Stimulated activated CD8-positive, alpha-beta memory T cell treated with anti-CD3 and anti-CD28 coated beads, Interleukin-4, amount 100 ng/mL, for 48 hours (primary cell): ENCODE results near the gene DNAJC2.
"Not testable (repeated sequence)": the region's sequence is repeated elsewhere in the genome, so short reads cannot be mapped to it uniquely, and the experiment has no call there.

ENCODE experiments used
- DNase-seq: peaks from one replicate; pipeline ENCODE4 v3.0.0-alpha.2; 2020

Gene DNAJC2

DNA sequence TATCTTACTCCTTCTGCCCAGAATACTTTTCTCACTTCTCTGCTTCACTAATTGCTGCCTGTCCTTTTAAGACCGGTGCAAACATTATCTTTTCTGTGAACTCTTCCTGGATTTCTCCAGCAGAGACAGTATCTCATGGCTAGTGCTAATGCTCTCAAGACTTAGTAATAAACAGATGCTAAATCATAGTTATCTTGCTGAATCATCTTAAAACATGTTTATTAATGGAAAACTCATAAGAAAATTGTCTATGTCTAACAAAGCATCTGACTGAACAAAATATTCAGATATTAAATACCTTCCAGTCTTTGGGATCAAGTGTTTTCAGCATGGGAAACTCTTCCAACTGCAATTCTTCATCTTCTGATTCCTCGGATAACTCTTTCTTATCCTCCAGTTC is 3.1 kb downstream of the DNAJC2 start:
- DNase-seq, result no peak

DNA sequence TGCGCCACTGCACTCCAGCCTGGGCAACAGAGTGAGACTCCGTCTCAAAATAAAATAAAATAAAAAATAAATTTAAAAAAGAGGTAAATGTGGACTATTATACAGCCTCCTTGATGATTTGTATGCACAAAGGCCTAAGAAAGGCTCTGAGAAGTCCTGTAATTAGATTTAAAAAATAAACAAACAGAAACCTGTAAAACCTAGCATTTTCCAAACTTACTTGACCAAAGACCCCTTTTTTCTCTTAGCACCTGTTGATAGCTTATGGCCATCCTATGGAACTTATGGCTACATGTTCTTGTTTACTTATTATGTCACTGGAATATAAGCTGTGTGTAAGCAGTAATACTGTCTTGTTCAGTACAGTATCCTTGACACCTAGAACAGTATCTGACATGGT is 5.7 kb downstream of the DNAJC2 start:
- no peak for DNase-seq

DNA sequence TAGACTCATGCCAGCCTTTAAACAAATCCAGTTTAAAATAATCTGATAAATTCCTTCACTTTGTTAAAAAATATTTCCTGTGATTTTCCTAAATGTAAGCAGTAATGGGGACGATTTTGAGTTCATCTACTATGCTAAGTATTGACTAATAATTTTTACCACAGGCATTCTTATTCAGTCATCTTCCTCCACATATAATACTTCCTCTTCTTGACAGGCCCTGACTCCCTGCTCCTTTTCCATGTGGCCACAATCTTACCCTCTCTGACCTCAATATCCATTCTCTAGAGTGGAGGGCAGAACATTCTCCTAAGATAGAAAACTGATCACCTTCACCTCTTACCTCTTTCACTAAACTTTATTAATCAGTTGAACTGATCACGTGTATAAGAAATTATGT is 7.8 kb downstream of the DNAJC2 start:
- no peak for DNase-seq

DNA sequence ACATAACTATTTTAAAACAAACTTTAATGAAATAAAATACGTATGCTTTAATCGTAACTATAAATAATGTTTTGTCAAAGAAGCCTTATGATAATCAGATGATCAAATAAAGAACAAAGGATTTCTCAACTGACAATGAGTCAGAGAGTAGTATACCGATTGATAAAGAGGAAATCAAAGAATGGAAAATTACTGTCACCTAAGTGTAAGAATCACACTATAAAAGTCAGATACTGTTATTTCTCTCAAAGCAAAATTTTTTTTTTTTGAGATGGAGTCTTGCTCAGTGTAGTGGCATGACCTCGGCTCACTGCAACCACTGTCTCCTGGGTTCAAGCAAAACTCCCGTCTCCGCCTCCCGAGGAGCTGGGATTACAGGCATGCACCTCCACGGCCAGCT is 18.8 kb downstream of the DNAJC2 start:
- no peak for DNase-seq

DNA sequence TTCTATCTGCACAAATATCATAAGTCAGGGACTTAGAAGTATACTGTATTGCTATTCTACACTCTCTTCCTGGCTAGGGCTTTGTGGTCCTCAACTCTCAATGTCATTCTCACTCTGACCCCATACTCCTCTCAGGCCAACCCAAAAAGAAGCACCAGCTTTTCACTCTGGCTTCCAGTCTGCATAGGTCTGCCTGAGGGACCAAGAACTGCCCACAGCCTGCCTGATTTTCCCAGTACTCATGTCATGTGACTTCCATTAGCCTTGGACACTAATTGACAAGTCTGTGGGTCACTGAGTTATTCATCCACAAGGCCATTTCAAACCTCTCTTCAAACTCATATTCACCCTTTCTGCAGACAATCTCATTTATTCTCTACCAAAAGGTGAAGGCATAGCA is 27.6 kb downstream of the DNAJC2 start:
- no peak for DNase-seq

DNA sequence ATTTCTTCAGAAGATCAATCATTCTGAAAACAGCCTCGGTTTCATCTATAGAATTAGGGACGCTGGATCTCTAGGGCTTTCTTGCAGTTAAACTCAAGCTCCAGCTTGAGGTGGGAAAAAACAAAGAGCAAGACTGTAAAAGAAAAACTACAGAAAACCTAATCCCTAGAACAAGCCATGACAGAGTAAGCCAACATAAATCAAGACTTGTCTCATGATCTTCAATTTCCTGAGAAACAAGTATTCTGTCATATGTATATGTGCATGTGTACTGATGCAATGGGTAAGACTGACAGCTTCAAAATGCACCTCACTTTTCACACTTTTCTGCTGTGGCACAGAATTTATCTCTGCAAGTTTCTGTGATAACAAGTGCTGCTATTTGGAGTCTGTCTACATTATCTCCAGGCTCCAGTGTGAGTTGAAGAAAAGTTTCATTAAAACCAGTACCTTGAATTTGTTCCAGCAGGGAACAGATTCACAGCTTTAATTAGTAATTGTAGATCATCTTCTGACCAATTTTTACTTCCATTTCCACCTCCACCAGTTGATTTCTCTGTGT is 28.1 kb downstream of the DNAJC2 start:
- no peak for DNase-seq

DNA sequence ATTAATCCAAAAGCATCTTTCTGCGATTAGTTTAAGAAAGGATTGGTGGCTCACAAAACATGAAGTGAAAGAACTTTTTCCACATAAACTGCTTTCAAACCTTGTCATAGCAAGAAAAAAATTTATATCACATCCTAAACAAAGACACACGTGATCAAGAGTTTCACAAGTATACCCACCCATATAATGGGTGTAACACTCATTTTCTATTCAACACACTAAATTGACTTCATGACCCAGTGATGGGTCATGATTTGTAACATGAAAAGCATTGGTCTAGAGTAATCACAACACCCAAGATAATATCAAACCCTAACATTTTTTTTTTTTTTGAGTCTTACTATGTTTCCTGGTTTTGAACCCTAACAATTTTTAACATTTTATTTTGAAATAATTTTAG is 29.7 kb downstream of the DNAJC2 start:
- DNase-seq, result no peak

DNA sequence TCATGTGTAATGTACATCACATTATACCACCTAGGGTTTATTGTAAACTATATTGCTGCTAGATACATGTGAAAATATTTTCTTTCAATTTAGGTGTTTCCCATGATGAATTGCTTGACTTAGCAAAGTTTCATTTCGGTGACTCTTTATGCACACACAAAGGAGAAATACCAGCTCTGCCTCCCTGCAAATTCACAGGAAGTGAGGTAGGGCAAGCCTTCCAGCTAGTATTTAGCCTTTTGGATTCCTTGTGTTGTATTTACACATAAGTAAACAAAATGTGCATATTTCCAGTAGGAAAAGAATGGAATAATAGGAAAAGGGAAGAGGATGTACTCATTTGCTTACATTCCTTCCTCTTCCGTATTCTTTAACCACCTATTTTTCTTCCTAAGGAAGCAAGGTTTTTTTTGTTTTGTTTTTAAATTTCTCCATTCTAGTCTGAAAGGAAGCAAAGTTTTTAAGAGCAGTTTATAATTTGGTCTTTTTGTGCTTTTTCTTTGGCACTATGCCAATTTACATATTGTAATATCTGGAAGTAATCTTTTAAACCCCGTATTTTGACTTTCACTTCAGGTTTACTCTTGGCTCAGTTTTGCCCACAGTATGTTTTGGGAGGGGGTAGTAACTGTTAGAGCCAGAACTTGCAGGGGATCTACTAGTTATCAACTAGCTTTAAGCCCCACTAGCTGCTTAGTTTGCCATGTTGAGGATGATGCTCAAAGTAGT is 36.9 kb downstream of the DNAJC2 start:
- DNase-seq, result no peak

DNA sequence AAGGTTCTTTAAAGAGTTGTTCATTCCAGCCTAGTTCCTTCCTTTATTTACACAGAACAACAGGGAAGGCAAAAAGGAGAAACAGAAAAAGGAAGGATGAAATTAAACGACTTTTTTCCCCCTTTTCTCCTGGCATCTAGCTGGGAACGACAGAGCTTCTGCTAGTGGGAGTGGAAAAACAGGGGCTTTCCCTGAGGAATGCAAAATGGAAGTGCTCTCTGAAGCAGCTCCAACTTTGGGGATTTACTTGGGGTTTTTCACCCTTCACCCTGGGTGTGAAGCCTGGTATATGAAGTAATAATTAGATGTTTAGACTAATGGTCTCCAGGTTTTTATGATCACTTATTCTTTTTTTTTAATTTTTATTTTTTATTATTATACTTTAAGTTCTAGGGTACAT is 43.1 kb downstream of the DNAJC2 start:
- DNase-seq, result no peak

DNA sequence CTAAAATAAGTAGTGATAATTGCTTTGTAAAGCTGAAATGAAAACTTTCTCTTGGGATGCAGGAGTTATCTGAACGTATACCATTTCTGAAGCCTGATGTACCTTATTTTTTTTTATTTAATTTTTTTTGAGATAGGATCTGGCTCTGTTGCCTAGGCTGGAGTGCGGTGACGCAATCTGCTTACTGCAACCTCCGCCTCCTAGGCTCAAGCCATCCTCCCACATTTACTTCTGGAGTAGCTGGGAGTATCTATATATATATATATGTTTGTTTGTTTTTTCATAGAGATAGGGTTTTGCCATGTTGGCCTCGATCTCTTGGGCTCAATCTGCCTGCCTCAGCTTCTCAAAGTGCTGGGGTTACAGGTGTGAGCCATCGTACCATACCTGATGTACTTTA is 44.9 kb downstream of the DNAJC2 start:
- DNase-seq, result no peak

DNA sequence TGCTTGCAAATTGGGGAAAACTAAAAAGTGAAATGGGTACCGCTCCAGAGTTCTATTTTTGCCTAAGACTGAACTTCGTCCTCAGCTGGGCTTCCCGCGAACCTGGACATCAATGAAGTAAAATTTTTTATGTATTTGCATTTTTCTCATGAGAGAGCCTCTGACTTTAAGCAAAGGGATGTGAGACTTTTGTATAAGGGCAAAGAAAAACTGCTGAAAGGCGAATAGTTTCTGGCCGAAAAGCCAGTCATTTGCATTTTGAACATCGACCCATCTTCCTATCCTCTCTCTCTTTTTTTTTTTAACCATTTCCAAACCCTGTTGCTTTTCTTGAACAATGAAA is 46.8 kb downstream of the DNAJC2 start:
- no peak for DNase-seq

DNA sequence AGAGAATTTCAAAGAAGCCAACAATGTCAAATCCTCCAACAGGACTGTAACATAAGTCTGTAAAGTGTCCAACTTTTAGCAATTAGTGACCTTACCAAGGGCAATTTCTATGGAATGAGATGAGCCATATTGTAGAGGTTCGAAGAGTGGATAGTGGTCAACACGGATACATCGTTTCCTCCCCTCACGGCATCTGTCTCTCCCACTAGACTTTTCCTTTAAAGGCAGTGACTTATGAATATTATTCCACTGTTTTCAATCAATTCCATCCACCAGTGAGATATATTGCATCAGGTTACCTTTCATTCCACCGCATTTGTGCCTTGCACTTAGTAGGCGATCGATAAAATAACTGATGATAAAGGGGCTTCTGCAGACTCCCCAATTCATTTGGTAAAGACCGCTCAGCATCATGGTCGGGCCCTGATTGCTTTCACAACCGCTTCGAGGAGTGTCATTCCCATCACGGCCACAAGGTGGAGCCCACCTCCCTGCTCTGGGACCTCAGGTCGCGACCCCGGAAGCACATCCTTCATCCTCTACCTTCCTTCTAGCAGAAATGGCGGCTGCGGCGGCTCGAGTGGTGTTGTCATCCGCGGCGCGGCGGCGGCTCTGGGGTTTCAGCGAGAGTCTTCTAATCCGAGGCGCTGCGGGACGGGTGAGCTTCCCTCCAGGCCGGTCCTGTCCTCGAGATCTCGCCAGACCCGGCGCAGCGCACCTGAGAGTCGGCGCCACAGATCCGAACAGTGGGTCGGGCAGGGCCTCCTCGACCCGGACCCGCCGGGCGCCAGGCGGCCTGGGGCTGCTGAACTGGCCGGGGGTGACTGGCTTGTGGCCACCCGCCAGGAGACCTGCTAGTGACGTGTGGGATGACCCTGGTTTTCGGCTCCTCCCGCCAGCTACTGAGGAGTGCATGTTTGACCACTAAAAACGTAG is 47.4 kb downstream of the DNAJC2 start, which contains the start of gene PMPCB:
PMPCB (plus strand) TSS at position 535 of the 936 bp plus-strand sequence; CDS start at position 560, 25 bp downstream.
- DNase-seq, result peak; percentile 98

DNA sequence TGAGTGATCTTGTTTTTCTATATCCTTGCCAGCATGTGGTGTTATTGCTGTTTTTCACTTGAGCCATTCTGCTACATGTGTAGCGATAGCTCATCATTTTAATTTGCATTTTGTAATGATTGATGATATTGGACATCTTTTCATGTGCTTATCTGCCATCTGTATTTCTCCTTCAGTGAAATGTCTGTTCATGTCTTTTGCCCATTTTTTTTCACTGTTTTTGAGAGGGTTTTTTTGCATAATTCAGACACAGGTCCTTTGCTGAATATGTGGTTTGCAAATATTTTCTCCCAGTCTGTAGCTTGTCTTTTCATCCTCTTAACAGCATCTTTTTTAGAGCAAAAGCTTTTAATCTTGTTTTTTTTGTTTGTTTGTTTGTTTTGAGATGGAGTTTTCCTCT is 51.0 kb downstream of the DNAJC2 start:
- no peak for DNase-seq

DNA sequence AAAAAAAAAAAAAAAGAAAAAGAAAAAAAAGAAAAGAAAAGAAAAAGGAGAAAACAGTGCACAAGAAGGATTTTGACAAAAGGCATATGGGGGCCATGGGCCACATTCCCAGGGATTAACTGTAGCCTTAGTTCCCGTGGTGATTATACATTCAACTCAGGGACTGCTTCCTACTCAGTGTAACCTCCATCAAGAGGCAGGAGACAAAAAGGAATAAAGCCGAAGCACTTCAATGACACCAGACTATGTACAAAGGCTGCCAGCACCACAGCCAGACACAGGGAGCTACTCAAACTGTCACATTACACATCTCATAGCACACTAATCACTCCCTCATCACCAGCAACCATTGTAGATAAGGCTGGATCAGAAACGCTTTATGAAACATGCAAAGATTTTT is 52.4 kb downstream of the DNAJC2 start:
- no peak for DNase-seq

DNA sequence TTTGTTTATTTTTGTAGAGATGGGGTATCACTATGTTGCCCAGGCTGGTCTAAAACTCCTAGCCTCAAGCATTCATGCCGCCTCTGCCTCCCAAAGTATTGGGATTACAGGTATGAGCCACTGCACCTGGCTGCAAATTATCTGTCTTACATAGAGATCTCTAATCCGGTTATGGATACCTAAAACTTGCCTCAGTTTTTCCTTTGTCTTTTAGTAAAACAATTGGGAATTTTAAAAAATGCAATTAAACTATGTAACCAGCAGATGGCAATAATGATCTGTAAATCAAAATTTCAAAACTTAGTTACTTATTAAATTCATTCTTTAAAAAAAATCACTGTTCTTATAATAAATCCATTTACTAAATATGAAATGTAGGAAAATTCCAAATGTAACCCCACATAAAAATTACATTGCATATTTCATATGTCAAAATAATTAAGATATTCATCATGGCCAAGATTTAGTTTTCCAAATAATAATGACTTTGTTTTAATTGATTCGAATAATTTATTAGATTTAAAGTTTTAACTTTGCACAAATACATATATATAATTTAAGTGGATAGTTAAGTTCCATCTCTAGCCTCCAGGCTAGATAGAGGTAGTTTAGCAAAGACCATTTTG is 61.7 kb downstream of the DNAJC2 start:
- not testable (repeated sequence) for DNase-seq

DNA sequence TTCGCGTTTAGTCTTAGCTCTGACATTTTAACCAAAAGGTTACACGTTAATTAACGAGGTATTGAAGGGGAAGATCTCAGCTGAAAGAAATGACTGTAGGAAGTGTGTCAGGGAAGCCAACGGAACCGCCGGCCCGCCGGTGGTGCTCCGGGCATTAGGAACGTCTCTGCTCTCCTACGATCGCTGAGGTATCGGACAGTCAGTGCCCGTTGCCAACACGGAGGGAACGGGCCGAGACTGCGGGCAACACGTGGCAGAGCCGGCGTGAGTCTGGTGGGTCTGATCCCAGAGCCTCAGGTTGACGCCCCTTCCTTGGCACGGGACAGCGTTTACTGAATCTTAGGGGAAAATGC is 63.8 kb downstream of the DNAJC2 start:
- DNase-seq, result peak; percentile 45

DNA sequence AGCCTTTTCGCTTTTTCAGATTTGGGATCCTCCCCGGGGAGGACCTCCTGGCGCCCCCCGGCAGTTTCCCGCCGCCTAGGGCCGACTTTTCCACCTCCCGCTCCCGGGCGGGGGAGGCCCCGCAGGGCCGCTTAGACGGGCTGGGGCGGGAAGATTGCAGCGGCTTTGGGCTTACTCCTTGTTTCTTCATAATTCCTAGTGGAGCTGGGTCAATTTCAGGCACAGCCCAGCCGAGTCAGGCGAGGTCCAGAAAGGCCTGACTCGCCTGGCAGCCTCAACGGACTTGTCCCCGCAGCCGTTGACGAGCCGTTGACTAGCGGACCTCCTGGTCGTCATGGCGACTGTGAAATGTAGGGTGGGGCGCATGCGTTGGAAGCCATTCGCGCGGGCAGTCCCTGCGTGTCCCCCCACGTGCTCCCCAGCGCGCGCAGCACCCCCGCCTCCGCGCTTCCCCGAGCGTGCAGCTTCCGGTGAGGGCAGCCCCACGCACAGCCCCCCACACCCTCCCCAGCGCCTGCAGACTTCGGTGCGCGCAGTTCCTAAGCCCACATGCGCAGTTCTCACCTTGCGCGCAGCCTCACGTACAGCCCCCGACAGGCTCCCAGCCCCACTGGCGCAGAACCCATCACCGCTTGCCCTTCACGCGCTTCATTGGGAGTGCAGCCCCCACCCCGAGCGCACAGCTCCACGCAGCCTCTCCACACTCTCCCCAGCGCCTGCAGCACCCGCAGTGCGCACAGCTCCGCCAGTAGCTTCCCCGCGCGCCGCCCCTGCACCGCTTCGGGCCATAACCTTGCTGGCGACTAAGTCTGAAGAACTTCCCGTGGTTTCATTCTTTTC is 64.4 kb downstream of the DNAJC2 start:
- peak; percentile 89 for DNase-seq

DNA sequence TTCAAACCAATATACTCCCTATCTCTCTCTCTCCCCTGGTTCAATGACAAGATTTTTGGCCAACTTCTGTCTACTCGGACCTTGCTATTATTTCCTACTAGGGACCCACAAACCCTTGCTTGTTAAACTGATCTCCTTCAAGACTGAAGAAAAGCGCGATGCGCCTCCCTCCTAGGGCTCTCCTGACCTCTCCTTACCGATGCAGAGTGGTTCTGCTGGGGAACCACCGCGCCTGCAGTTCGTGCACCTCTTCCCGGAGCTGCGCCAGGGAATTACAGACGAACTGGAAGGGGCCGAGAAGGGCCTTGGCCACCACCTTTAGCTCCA is 65.0 kb downstream of the DNAJC2 start:
- not testable (repeated sequence) for DNase-seq

DNA sequence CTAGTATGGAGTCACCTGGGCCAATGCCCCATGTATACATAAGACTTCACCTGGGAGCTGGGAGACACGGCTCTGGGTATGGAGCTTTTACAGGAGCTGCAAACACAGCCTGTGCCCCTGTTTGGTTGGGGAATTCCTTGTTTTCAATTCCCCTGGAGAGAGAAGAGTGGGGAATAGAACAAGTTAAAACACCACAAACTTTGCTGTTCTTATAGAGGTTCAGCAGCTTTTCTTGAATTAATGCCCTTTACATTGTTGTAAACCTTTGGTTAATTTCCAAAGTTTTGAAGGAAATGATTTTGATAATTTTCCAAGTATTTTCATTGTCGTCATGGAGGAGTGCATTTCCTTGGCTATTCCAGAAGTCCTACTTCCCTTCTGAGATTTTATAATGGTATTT is 66.4 kb downstream of the DNAJC2 start:
- DNase-seq, result not testable (repeated sequence)

DNA sequence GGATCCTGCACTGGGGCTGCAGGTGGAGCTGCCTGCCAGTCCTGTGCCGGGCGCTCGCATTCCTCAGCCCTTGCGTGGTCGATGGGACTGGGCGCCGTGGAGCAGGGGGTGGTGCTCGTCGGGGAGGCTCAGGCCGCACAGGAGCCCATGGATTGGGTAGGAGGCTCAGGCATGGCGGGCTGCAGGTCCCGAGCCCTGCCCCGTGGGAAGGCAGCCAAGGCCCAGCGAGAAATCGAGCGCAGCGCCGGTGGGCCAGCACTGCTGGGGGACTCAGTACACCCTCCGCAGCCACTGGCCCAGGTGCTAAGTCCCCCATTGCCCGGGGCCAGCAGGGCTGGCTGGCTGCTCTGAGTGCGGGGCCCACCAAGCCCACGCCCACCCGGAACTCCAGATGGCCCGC is 69.7 kb downstream of the DNAJC2 start:
- DNase-seq, result not testable (repeated sequence)

DNA sequence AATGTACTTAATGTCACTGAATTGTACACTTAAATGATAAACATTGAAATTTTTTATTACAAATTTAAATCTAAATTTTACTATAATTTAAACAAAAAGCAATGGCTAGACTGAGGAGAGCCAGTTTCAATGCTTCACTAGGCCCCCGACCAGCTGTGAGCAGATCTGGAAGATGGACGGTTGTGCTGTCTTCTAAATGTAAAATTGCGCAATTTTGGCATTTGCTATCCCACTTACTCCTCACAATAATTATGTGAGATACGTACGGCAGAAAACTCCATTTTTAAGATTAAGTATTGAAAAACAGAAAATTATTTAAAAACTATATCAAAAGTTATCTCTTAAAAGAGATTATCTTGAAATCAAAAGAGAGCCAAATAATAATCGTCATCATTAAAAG is 71.2 kb downstream of the DNAJC2 start:
- not testable (repeated sequence) for DNase-seq

DNA sequence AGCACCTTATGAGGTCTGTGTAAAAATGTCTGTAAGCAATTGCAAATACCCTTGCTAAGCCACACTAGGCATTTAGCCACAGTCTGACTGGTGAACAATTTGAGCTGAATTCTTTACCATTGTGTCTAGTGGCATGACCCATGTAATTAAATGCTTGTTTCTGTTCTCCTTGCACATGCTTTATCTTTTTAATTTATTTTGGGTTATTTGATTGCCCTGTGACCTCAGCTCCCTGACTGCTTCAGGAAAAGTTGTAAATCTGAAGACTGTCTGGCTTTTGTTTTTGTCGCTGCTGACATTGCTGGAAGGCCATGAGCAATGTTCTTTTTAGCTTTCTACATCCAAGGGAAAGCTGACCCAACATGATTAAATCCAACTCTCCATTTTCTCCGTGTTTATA is 78.3 kb downstream of the DNAJC2 start:
- not testable (repeated sequence) for DNase-seq

DNA sequence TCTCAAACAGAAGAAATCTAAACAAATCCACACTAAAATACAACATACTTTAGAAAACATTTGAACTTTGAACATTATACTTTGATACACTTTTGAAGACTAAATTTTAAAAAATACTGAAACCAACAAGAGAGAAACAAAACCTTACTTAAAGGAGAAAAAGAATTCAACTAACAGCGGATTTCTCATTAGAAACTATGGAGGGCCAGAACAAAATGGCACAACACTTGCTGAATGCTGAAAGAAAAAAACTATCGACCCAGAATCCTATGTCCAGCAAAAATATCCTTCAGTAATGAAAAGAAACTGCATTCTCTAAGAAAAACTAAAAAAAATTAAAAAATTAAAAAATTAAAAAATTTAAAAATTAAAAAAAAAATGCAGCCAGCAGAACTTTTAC is 80.5 kb downstream of the DNAJC2 start:
- DNase-seq, result not testable (repeated sequence)
